HS-27A (cell line): ENCODE data around the gene TECR.
"Not testable (repeated sequence)": the region's sequence is repeated elsewhere in the genome, so short reads cannot be mapped to it uniquely, and the experiment has no call there.

Source experiments
- DNase-seq: peaks from one replicate; pipeline ENCODE4 v3.0.0-alpha.2; 2012; ENCODE audit warnings: low read depth, missing footprints

The TECR gene

DNA sequence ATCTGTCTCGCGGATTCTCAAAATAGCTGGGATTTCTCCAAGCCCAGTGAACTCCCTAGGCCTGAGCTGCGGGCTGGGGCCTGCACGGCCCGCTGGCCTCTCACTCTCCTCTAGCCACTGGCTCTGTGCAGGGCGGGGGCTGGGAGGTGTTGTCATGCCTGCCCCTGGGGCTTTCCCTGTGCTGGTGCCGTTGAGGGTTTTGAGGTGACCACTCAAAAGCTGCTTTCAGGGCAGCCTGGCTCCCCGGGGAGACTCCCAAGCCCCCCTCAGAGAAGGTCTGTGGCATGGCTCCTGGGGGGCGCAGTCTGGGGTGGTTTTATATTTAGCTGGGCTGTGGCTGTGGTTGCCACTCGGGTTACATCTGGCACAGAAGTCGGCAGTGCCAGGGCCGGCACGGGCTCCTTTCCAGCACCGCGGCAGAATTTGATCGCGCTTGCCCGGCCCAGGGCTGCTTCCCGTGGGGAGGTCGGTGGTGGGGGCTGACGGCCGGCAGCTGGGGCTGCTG is 32.5 kb downstream of the TECR start:
- DNase-seq: no peak

GRCh38 chr19:14562660-14563589 is 33.5 kb downstream of the TECR start:
- DNase-seq: no peak

DNA sequence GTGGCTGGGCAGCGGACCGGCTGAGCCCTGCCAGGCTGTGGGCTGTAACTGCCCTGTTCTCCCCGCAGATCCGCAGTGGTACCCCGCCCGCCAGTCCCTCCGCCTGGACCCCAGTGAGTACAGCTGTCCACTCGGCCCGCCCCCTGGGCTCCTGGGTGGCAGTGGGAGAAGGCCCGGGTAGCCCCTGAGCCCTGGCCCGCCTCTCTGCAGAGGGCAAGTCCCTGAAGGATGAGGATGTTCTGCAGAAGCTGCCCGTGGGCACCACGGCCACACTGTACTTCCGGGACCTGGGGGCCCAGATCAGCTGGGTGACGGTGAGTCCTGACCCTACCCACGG is 34.2 kb downstream of the TECR start:
- DNase-seq: no peak

- no peak for DNase-seq
These were observed 34.7 kb downstream of the TECR start for GRCh38 chr19:14563989-14564651.

GRCh38 chr19:14564652-14565297 is 35.4 kb downstream of the TECR start:
- not testable (repeated sequence) for DNase-seq

DNA sequence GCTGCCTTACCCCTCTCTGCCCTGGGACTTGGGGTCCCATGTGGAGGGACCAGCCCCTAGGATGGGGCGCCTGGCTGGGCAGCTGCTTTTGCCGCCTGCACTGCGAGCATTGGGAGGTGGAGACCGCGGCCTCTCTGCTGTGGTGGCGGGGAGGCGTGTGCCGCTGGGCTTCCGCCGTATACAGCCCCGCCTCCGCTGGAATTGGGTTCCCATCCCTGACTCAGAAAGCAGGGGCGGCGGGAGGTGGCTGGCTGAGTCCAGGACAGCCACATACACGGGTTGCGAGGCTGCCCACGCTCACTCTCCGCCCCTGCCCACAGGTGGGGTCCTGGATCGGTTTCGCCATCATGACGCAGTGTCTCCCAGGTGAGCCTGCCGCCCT is 35.9 kb downstream of the TECR start:
- DNase-seq: no peak

DNA sequence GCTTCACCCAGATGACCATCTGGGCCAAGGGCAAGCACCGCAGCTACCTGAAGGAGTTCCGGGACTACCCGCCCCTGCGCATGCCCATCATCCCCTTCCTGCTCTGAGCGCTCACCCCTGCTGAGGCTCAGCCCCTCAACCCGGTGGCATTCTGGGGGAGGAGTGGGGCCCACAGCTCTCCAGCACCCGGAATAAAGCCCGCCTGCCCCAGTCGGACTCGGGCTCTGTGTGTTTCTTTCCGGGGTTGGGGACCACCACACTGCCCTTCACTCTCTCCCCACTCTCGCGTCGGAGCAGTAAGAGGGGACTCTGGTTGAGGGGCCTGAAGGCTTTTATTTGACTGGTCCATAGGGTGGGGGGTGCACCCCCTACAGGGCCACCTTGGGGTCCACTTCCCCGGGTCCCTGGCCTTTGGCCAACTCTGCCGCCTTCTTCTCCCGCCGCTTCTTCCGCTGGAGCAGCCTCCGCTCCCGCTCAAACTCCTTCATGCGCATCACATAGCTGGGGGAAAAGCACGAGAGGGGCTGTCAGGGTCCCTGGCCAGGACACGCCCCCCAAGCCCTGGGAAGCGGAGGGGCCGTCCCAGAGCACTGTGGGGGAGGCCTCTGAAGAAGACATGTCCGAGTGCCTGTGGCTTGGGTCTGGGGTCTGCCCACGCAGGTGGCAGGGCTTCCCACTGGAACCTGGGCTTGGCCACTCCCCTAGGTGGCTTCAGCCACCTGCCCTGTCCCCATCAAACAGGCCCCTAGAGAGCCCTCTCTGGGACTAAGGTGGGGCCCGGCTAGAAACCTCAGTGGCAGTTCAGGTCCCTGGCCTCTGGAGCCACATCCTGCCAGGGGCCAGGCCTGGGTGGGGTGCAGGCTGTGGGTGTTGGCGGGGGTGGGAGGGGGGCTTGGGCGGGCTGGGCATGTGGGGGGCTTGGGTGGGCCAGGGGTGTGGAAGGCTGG is 36.6 kb downstream of the TECR start:
- no peak for DNase-seq

GRCh38 chr19:14566712-14567077 is 37.3 kb downstream of the TECR start:
- no peak for DNase-seq

DNA sequence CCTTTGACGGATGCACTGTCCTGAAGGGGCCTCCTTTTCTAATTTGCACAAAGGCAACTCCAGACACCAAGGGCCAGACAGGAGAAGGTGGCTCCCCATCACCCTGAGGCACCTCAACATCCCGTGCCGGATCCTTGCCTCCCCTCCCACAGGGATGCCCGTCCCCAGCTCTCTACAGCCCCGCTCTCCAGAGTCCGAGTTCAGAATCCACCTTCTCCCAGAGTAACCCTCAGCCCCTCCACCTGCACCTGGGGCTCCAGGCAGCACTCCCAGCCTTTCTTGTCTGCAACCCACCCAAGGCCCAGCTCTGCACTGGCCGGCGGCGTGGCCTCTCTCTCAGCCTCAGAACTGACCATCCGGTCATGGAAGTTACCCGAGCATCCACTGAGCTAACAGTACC is 37.7 kb downstream of the TECR start:
- DNase-seq: no peak

GRCh38 chr19:14570864-14571527 is 41.6 kb downstream of the TECR start:
- no peak for DNase-seq

GRCh38 chr19:14571695-14572490 is 42.5 kb downstream of the TECR start, which contains the start of gene NDUFB7:
NDUFB7 (minus strand) TSS chr19:14572066; CDS start chr19:14572000, 66 bp downstream.
- DNase-seq: peak; percentile 71

DNA sequence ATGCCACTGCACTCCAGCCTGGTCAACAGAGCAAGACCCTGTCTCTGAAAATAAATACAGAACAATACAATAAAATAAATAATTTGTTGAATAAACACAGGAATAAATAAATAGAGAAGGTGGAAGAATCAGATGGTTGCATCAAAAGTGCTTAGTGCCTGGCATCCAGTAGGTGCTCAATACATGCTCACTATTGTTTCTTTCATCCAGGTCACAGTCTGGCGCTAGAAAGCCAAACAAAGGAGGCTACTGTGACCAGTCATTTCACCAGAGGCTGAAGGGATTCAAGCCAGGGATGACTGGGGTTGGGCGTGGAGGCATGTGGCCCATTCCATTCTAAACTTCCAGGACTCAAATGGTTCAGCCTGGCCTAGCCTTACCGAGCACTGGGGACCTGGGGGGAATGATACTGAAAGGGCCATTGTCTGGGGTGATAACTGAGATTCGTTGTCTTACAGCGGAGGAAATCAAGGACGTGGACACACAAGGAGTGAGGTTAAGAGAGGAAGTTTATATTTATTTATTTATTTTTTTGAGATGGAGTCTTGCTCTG is 46.1 kb downstream of the TECR start:
- no peak for DNase-seq

- no peak for DNase-seq
These were observed 47.0 kb downstream of the TECR start for GRCh38 chr19:14576363-14576762.

- DNase-seq: no peak
These were observed 47.9 kb downstream of the TECR start for GRCh38 chr19:14577264-14577663.

GRCh38 chr19:14577885-14578427 is 48.6 kb downstream of the TECR start:
- DNase-seq: no peak

DNA sequence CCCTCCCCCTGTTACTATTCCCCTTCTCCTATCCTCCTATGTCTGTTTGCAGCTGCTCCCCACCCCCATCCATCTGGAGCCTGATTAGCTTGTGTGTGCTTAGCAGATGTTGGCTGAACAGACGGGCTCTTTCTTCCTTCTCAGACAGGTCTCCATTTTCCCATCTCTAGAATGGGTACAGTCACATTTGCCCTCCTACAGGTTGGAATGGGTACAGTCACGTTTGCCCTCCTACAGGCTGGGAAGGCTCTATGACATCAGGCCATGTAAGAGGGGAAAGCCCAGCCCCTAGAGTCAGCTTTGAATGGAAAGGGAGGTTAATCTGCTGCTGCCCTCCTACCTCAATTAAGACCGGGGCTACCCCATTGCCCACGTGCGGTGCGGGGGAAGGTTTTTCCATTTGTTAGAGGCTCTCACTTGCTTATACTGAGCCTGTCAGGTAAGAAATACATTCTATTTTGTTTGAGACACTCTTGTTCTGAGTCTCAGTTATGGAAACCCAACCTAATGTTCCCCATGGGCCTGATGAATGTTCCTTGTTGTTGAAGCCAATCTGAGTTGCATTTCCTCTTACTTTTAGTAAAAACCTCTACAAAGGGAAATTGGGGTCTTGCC is 51.3 kb downstream of the TECR start:
- DNase-seq: no peak

- DNase-seq: no peak
These were observed 53.5 kb downstream of the TECR start, which contains the start of gene CLEC17A for GRCh38 chr19:14582894-14583340. CLEC17A (plus strand) TSS chr19:14583084; CDS start chr19:14583161, 77 bp downstream.

DNA sequence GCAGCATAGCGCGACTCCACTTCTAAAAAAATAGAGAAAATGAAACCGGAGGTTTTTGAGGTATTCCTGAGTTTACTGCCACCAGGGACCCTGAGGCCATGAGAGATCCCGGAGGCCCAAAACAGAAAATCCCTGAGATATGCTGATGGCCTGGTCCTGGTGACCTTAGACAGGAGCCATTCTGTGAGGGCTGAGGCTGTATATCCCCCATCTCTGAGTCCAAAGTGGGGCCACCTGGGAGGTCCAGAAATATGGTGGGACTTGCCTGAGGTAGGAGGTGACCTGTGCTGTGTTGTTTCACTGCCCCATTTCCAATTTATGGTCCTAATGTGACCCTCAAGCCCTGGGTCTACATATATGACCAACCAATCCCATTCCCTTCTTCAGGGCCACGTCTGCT is 55.0 kb downstream of the TECR start:
- not testable (repeated sequence) for DNase-seq

GRCh38 chr19:14585187-14585586 is 55.8 kb downstream of the TECR start:
- not testable (repeated sequence) for DNase-seq
